Measurements from ENCODE around the gene PRAMEF8. TPM values are rescaled to one million over a fixed set of nuclear protein-coding genes. Genes with fewer than 3 reads are reported as not detected.
"Not testable (repeated sequence)": the region's sequence is repeated elsewhere in the genome, so short reads cannot be mapped to it uniquely, and the experiment has no call there.

Gene PRAMEF8
- total and polyA plus RNA-seq, 9 of the 15 experiments (the other 6 are each of a cell fraction or from before 2014, with no cell fraction given): not detected

DNA sequence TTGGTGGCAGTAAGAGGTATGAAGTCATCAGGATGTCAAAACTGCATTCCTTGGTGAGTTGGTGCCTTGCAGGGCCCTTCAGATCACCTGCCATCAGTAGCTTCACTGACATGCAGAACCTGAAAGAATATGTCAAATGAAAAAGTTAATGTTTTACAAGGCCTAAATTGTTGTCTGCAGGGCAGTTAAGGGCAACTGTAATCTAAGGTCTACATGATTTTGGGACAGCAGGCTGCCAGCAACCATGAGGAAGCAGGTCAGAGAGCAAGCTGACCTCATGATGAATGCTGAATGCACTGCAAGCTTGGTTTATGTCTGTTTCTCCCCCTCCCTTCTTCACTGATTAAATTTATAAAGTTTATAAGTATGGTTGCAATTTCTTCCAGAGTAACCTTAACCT, 17.3 kb upstream of the PRAMEF8 start:
- intact Hi-C loops (cut with micrococcal nuclease); DNase-seq (ENCODE audit: extremely low read depth in 1 of 4, low spot score in 3 of 4); H4K20me1 ChIP-seq (replicated peaks; ENCODE audit: control insufficient read depth, insufficient read depth, low read length); H3K27me3 ChIP-seq (ENCODE audit: control insufficient read depth in 2 of 2, insufficient read depth in 2 of 2, low read length in 2 of 2); H2AFZ ChIP-seq (ENCODE audit: low read depth, low read length); H3K9me1 ChIP-seq (ENCODE audit: control insufficient read depth, insufficient read depth, low read length); H3K9me3 ChIP-seq (replicated peaks; ENCODE audit: control insufficient read depth, insufficient read depth, low read depth, low read length); H3K9ac ChIP-seq (ENCODE audit: insufficient read depth in 1 of 2, low read depth in 2 of 2, low read length in 2 of 2); H3K27ac ChIP-seq (ENCODE audit: extremely low read depth, low read depth, low read length); FAIRE-seq; H3K4me1 ChIP-seq (replicated peaks in 1 of 2; ENCODE audit: control insufficient read depth in 2 of 2, insufficient read depth in 2 of 2, low read length in 2 of 2); ATAC-seq; CTCF ChIA-PET (ENCODE audit: low intra/inter-chr PET ratio); H3K4me3 ChIP-seq; H3K79me2 ChIP-seq (ENCODE audit: control insufficient read depth, insufficient read depth, low read length); BruUV-seq (replicated peaks); POLR2A ChIA-PET; H3K36me3 ChIP-seq (ENCODE audit: control insufficient read depth, insufficient read depth, low read length); H3K4me2 ChIP-seq (ENCODE audit: insufficient read depth, low read length); in situ Hi-C loops (cut with MboI): not testable (repeated sequence)

DNA sequence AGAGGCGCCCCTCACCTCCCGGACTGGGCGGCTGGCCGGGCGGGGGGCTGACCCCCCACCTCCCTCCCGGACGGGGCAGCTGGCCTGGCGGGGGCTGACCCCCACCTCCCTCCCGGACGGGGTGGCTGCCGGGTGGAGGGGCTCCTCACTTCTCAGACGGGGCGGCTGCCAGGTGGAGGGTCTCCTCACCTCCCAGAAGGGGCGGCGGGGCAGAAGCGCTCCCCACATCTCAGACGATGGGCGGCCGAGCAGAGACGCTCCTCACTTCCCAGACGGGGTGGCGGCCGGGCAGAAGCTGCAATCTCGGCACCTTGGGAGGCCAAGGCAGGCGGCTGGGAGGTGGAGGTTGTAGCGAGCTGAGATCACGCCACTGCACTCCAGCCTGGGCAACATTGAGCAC, 13.8 kb upstream of the PRAMEF8 start:
- ATAC-seq; DNase-seq (ENCODE audit: extremely low read depth in 1 of 4, low spot score in 3 of 4); POLR2A ChIA-PET; H4K20me1 ChIP-seq (replicated peaks; ENCODE audit: control insufficient read depth, insufficient read depth, low read length); in situ Hi-C loops (cut with MboI); H2AFZ ChIP-seq (ENCODE audit: low read depth, low read length); H3K79me2 ChIP-seq (ENCODE audit: control insufficient read depth, insufficient read depth, low read length); H3K4me2 ChIP-seq (ENCODE audit: insufficient read depth, low read length); H3K9me1 ChIP-seq (ENCODE audit: control insufficient read depth, insufficient read depth, low read length); H3K9ac ChIP-seq (ENCODE audit: insufficient read depth in 1 of 2, low read depth in 2 of 2, low read length in 2 of 2); BruUV-seq (replicated peaks); CTCF ChIA-PET (ENCODE audit: low intra/inter-chr PET ratio); H3K9me3 ChIP-seq (replicated peaks; ENCODE audit: control insufficient read depth, insufficient read depth, low read depth, low read length); H3K27ac ChIP-seq (ENCODE audit: extremely low read depth, low read depth, low read length); FAIRE-seq; H3K27me3 ChIP-seq (ENCODE audit: control insufficient read depth in 2 of 2, insufficient read depth in 2 of 2, low read length in 2 of 2); intact Hi-C loops (cut with micrococcal nuclease); H3K36me3 ChIP-seq (ENCODE audit: control insufficient read depth, insufficient read depth, low read length); H3K4me3 ChIP-seq; H3K4me1 ChIP-seq (replicated peaks in 1 of 2; ENCODE audit: control insufficient read depth in 2 of 2, insufficient read depth in 2 of 2, low read length in 2 of 2): not testable (repeated sequence)
- 0% methylated on average over 4 of the region's 27 CpGs for WGBS (ENCODE audit: insufficient coverage, low coverage, missing lambda C conversion rate)

DNA sequence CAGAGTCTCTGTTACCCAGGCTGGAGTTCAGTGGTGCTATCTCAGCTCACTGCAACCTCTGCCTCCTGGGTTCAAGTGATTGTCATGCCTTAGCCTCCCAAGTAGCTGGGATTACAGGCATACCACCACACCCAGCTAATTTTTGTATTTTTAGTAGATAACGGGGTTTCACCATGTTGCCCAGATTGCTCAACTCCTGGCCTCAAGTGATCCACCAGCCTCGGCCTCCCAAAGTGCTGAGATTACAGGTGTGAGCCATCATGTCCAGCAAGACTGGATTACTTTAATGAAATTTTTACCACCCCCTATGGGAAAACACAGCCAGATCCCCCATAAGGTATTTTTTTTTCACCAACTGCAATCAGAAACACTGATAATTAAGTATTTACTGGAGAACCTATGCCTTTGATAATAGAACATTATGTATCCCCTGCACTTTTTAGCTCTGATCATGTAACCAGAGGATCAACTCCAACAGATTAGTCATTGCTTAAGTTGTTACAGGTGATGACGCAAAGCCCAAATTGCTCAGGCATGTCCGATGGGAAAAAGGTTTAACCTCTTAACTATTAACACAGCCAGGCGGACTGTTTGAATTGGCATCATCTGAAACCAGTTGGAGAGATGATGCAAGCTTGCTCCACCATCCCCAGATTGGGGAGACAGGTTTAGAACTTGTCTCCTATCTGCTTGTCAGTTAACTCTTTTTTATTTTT, 12.4 kb upstream of the PRAMEF8 start:
- H3K4me3 ChIP-seq: not testable (repeated sequence)

DNA sequence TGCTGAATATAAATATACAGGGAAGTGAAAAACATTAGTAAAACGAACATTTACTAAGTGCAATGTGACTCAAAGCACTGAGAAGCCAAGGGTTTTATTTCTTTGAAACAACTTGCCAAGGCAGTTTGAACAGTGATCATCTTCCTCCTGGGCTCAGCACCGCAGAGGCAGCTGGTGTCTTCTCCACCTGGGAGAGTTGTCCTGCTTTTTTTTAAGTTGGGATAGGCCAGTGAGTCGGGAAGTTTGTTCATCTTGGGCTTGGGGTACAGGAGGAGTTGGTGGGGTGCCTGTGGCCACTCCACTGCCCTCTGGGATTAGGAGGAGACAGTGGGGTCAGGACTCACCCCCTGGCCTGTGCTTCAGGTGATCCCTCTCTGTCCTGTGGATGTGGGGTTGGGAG, 4.1 kb upstream of the PRAMEF8 start:
- H2AFZ ChIP-seq (ENCODE audit: low read depth, low read length); H3K4me3 ChIP-seq; in situ Hi-C loops (cut with MboI); H3K9me3 ChIP-seq (replicated peaks; ENCODE audit: control insufficient read depth, insufficient read depth, low read depth, low read length); H3K4me1 ChIP-seq (replicated peaks in 1 of 2; ENCODE audit: control insufficient read depth in 2 of 2, insufficient read depth in 2 of 2, low read length in 2 of 2); H3K36me3 ChIP-seq (ENCODE audit: control insufficient read depth, insufficient read depth, low read length); H4K20me1 ChIP-seq (replicated peaks; ENCODE audit: control insufficient read depth, insufficient read depth, low read length); H3K4me2 ChIP-seq (ENCODE audit: insufficient read depth, low read length); CTCF ChIA-PET (ENCODE audit: low intra/inter-chr PET ratio); FAIRE-seq; H3K9me1 ChIP-seq (ENCODE audit: control insufficient read depth, insufficient read depth, low read length); BruUV-seq (replicated peaks); ATAC-seq; intact Hi-C loops (cut with micrococcal nuclease); DNase-seq (ENCODE audit: extremely low read depth in 1 of 4, low spot score in 3 of 4); H3K9ac ChIP-seq (ENCODE audit: insufficient read depth in 1 of 2, low read depth in 2 of 2, low read length in 2 of 2); H3K79me2 ChIP-seq (ENCODE audit: control insufficient read depth, insufficient read depth, low read length); H3K27ac ChIP-seq (ENCODE audit: extremely low read depth, low read depth, low read length); POLR2A ChIA-PET; H3K27me3 ChIP-seq (ENCODE audit: control insufficient read depth in 2 of 2, insufficient read depth in 2 of 2, low read length in 2 of 2): not testable (repeated sequence)
- 0% methylated on average over 2 of the region's 3 CpGs for WGBS (ENCODE audit: insufficient coverage, low coverage, missing lambda C conversion rate)

More for the DNA sequence above, 12.4 kb upstream of the PRAMEF8 start:
- H3K27ac ChIP-seq (ENCODE audit: extremely low read depth, low read depth, low read length); DNase-seq (ENCODE audit: extremely low read depth in 1 of 4, low spot score in 3 of 4); FAIRE-seq; H3K4me1 ChIP-seq (replicated peaks in 1 of 2; ENCODE audit: control insufficient read depth in 2 of 2, insufficient read depth in 2 of 2, low read length in 2 of 2); H3K36me3 ChIP-seq (ENCODE audit: control insufficient read depth, insufficient read depth, low read length); H3K27me3 ChIP-seq (ENCODE audit: control insufficient read depth in 2 of 2, insufficient read depth in 2 of 2, low read length in 2 of 2); CTCF ChIA-PET (ENCODE audit: low intra/inter-chr PET ratio); H3K9me1 ChIP-seq (ENCODE audit: control insufficient read depth, insufficient read depth, low read length); H3K9me3 ChIP-seq (replicated peaks; ENCODE audit: control insufficient read depth, insufficient read depth, low read depth, low read length); H3K4me2 ChIP-seq (ENCODE audit: insufficient read depth, low read length); POLR2A ChIA-PET; in situ Hi-C loops (cut with MboI); H2AFZ ChIP-seq (ENCODE audit: low read depth, low read length); BruUV-seq (replicated peaks); intact Hi-C loops (cut with micrococcal nuclease); ATAC-seq; H3K9ac ChIP-seq (ENCODE audit: insufficient read depth in 1 of 2, low read depth in 2 of 2, low read length in 2 of 2); H3K79me2 ChIP-seq (ENCODE audit: control insufficient read depth, insufficient read depth, low read length); H4K20me1 ChIP-seq (replicated peaks; ENCODE audit: control insufficient read depth, insufficient read depth, low read length): not testable (repeated sequence)
- WGBS (ENCODE audit: insufficient coverage, low coverage, missing lambda C conversion rate): 0% methylated on average over 1 of the region's 5 CpGs

Data from K562 (cell line).